ENCODE measurements around the gene TXNDC2.
"Not testable (repeated sequence)": the region's sequence is repeated elsewhere in the genome, so short reads cannot be mapped to it uniquely, and the experiment has no call there.

TXNDC2 gene

GRCh38 chr18:9884090-9884489 lies 1.7 kb upstream of the TXNDC2 start:
- DNase-seq (ENCODE audit: low spot score) = no peak

GRCh38 chr18:9884532-9885140 lies 1.1 kb upstream of the TXNDC2 start:
- DNase-seq (ENCODE audit: low spot score) = no peak

- no peak for DNase-seq (ENCODE audit: low spot score)
Measured at GRCh38 chr18:9886005-9886348, 204 bp downstream of the TXNDC2 start.

GRCh38 chr18:9887992-9888391 lies 2.2 kb downstream of the TXNDC2 start:
- DNase-seq (ENCODE audit: low spot score) = no peak

GRCh38 chr18:9890196-9890595 lies 4.4 kb downstream of the TXNDC2 start:
- no peak for DNase-seq (ENCODE audit: low spot score)

- DNase-seq (ENCODE audit: low spot score) = no peak
Measured at GRCh38 chr18:9890957-9891356, 5.2 kb downstream of the TXNDC2 start.

GRCh38 chr18:9891515-9891914 lies 5.7 kb downstream of the TXNDC2 start:
- not testable (repeated sequence) for DNase-seq (ENCODE audit: low spot score)

- no peak for DNase-seq (ENCODE audit: low spot score)
Measured at GRCh38 chr18:9894454-9895068, 8.8 kb downstream of the TXNDC2 start.

- no peak for DNase-seq (ENCODE audit: low spot score)
Measured at GRCh38 chr18:9897129-9897528, 11.4 kb downstream of the TXNDC2 start.

- not testable (repeated sequence) for DNase-seq (ENCODE audit: low spot score)
Measured at GRCh38 chr18:9897787-9898291, 12.1 kb downstream of the TXNDC2 start.

GRCh38 chr18:9898792-9899549 lies 13.2 kb downstream of the TXNDC2 start:
- DNase-seq (ENCODE audit: low spot score) = peak; percentile 27

- DNase-seq (ENCODE audit: low spot score) = not testable (repeated sequence)
Measured at GRCh38 chr18:9899550-9899930, 13.8 kb downstream of the TXNDC2 start.

- DNase-seq (ENCODE audit: low spot score) = no peak
Measured at GRCh38 chr18:9900699-9901098, 14.9 kb downstream of the TXNDC2 start.

- no peak for DNase-seq (ENCODE audit: low spot score)
Measured at GRCh38 chr18:9901377-9901776, 15.6 kb downstream of the TXNDC2 start.

- not testable (repeated sequence) for DNase-seq (ENCODE audit: low spot score)
Measured at GRCh38 chr18:9902264-9902663, 16.5 kb downstream of the TXNDC2 start.

- DNase-seq (ENCODE audit: low spot score) = peak; percentile 37
Measured at GRCh38 chr18:9902832-9903231, 17.1 kb downstream of the TXNDC2 start.

GRCh38 chr18:9905401-9905922 lies 19.7 kb downstream of the TXNDC2 start:
- DNase-seq (ENCODE audit: low spot score) = peak; percentile 17

- DNase-seq (ENCODE audit: low spot score) = no peak
Measured at GRCh38 chr18:9906481-9906880, 20.7 kb downstream of the TXNDC2 start.

- DNase-seq (ENCODE audit: low spot score) = peak; percentile 85
Measured at GRCh38 chr18:9907867-9908266, 22.1 kb downstream of the TXNDC2 start.

- no peak for DNase-seq (ENCODE audit: low spot score)
Measured at GRCh38 chr18:9910071-9910470, 24.3 kb downstream of the TXNDC2 start.

GRCh38 chr18:9910661-9911060 lies 24.9 kb downstream of the TXNDC2 start:
- no peak for DNase-seq (ENCODE audit: low spot score)

GRCh38 chr18:9911226-9911625 lies 25.5 kb downstream of the TXNDC2 start:
- no peak for DNase-seq (ENCODE audit: low spot score)

GRCh38 chr18:9912285-9912684 lies 26.5 kb downstream of the TXNDC2 start:
- not testable (repeated sequence) for DNase-seq (ENCODE audit: low spot score)

Measured in SK-N-DZ (cell line).